Measurements from ENCODE around the gene BCAS3. TPM values are rescaled to one million over a fixed set of nuclear protein-coding genes. Genes with fewer than 3 reads are reported as not detected.

BCAS3 gene
- total RNA-seq, 1 donor from 2014 or later: 35.7 TPM

- Mint-ChIP-seq H3K36me3 (ENCODE audit: unreplicated experiment) (no peaks in the 10 kb centered on the region), H3K4me3 (ENCODE audit: unreplicated experiment) (no peak overlapping the region), H3K27ac (ENCODE audit: unreplicated experiment) (no peak overlapping the region), H3K27me3 (ENCODE audit: unreplicated experiment) (no peaks in the 10 kb centered on the region), H3K9me3 (ENCODE audit: unreplicated experiment) (no peaks in the 10 kb centered on the region), H3K4me1 (ENCODE audit: unreplicated experiment) (no peaks in the 10 kb centered on the region)
- DNase-seq (ENCODE audit: extremely low spot score, unreplicated experiment): no peak
- no peak for TF ChIP-seq CTCF (IDR thresholded peaks at IDR 0.05)
Measured at GRCh38 chr17:60792250-60792898, 114.7 kb downstream of the BCAS3 start.

GRCh38 chr17:60798576-60798975, 120.9 kb downstream of the BCAS3 start:
- no peak for TF ChIP-seq CTCF (IDR thresholded peaks at IDR 0.05)
- H3K36me3 Mint-ChIP-seq (ENCODE audit: unreplicated experiment): no peaks in the 10 kb centered on the region
- no peak for DNase-seq (ENCODE audit: extremely low spot score, unreplicated experiment)
- H3K4me3 Mint-ChIP-seq (ENCODE audit: unreplicated experiment): no peak overlapping the region
- no peaks in the 10 kb centered on the region for H3K27me3 Mint-ChIP-seq (ENCODE audit: unreplicated experiment)
- H3K9me3 Mint-ChIP-seq (ENCODE audit: unreplicated experiment): no peaks in the 10 kb centered on the region
- no peak overlapping the region for H3K27ac Mint-ChIP-seq (ENCODE audit: unreplicated experiment)
- peaks cover 6% of the 10 kb centered on the region for H3K4me1 Mint-ChIP-seq (ENCODE audit: unreplicated experiment)

- no peak overlapping the region for H3K4me3 Mint-ChIP-seq (ENCODE audit: unreplicated experiment)
- no peak for DNase-seq (ENCODE audit: extremely low spot score, unreplicated experiment)
- H3K27me3 Mint-ChIP-seq (ENCODE audit: unreplicated experiment): no peaks in the 10 kb centered on the region
- no peaks in the 10 kb centered on the region for H3K9me3 Mint-ChIP-seq (ENCODE audit: unreplicated experiment)
- H3K4me1 Mint-ChIP-seq (ENCODE audit: unreplicated experiment): peaks cover 6% of the 10 kb centered on the region
- no peaks in the 10 kb centered on the region for H3K36me3 Mint-ChIP-seq (ENCODE audit: unreplicated experiment)
- TF ChIP-seq CTCF (IDR thresholded peaks at IDR 0.05): no peak
- H3K27ac Mint-ChIP-seq (ENCODE audit: unreplicated experiment): no peak overlapping the region
Measured at GRCh38 chr17:60802377-60802776, 124.7 kb downstream of the BCAS3 start.

GRCh38 chr17:60803059-60803458, 125.4 kb downstream of the BCAS3 start:
- H3K36me3 Mint-ChIP-seq (ENCODE audit: unreplicated experiment): no peaks in the 10 kb centered on the region
- no peaks in the 10 kb centered on the region for H3K9me3 Mint-ChIP-seq (ENCODE audit: unreplicated experiment)
- no peak overlapping the region for H3K27ac Mint-ChIP-seq (ENCODE audit: unreplicated experiment)
- DNase-seq (ENCODE audit: extremely low spot score, unreplicated experiment): no peak
- no peaks in the 10 kb centered on the region for H3K27me3 Mint-ChIP-seq (ENCODE audit: unreplicated experiment)
- H3K4me1 Mint-ChIP-seq (ENCODE audit: unreplicated experiment): peaks cover 6% of the 10 kb centered on the region
- TF ChIP-seq CTCF (IDR thresholded peaks at IDR 0.05): no peak
- no peak overlapping the region for H3K4me3 Mint-ChIP-seq (ENCODE audit: unreplicated experiment)

DNA sequence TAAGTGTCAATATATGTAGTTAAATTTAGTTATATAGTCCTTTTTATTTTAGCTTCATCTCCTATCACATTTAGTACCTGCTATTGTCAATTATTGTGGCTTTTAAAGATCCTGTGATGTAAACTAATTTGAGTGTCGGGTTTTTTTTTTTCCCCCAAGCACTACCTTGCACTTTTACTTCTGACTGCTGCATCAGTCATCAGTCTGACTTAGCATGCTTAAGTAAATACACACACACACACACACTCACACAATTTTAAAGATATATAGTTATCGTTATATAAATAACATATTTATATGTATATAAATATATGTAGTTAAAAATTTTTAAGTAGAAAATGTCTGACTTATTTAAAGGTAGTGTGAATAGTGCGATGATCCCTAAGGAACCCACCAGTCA, 127.2 kb downstream of the BCAS3 start:
- H3K27ac Mint-ChIP-seq (ENCODE audit: unreplicated experiment): no peak overlapping the region
- no peaks in the 10 kb centered on the region for H3K27me3 Mint-ChIP-seq (ENCODE audit: unreplicated experiment)
- peaks cover 2% of the 10 kb centered on the region for H3K4me1 Mint-ChIP-seq (ENCODE audit: unreplicated experiment)
- no peak for TF ChIP-seq CTCF (IDR thresholded peaks at IDR 0.05)
- H3K36me3 Mint-ChIP-seq (ENCODE audit: unreplicated experiment): peaks cover 9% of the 10 kb centered on the region
- DNase-seq (ENCODE audit: extremely low spot score, unreplicated experiment): no peak
- no peak overlapping the region for H3K4me3 Mint-ChIP-seq (ENCODE audit: unreplicated experiment)
- no peaks in the 10 kb centered on the region for H3K9me3 Mint-ChIP-seq (ENCODE audit: unreplicated experiment)
